PC-9 (cell line): ENCODE results near the gene FNDC10.

Source experiments
- CTCF ChIP-seq: fragments of 200-600 bp; sonication (generic); conservative IDR thresholded peaks from 2 replicates; pipeline ENCODE4 v1.6.1; 2017; ENCODE audit warnings: mixed run types, antibody characterized with exemption, mild to moderate bottlenecking, moderate library complexity
- EZH2 ChIP-seq: fragments of 200-600 bp; sonication (generic); IDR thresholded peaks from 2 replicates; pipeline ENCODE4 v1.8.0; 2017; ENCODE audit warnings: antibody characterized with exemption, low read depth

DNA sequence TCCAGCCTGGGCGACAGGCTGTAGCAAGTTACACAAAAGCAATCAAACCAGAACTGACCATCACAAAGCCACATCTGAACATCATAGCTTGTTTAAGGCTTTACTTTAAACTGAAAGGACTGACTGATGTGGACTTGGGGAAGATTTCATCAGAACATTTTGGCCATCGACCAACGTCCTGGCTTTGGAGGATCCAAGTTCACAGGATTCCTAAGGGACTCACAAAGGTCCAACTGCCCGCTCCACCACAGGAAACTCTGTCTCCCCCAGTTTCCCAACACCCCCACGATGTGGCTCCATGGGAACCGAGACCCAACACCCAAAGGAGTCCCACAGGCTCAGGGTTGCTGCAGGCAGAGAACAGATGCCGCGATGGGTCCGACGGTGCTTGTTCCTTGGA is 34.6 kb downstream of the FNDC10 start:
- TF ChIP-seq CTCF (no peak), EZH2 (no peak)
